Suprapubic skin (tissue), 4 donors: ENCODE data around the gene FAM98B.

Source experiments
- EP300 ChIP-seq: sonication (generic); formaldehyde crosslinking; IDR thresholded peaks from one replicate; pipeline ENCODE4 v1.6.1; 2017; ENCODE audit warnings: antibody characterized with exemption
- POLR2A ChIP-seq, 2 donors: fragments of 450-650 bp; IDR thresholded peaks; one replicate each; pipeline ENCODE4 v1.6.1; 2017; ENCODE audit warnings: antibody characterized with exemption in 2 of 2, mild to moderate bottlenecking in 2 of 2, moderate library complexity in 2 of 2
- POLR2AphosphoS5 ChIP-seq, 3 donors: sonication (generic); formaldehyde crosslinking; IDR thresholded peaks; one replicate each; pipeline ENCODE4 v1.6.1; 2017; ENCODE audit warnings: antibody characterized with exemption in 3 of 3
- TF ChIP-seq, protein P1 (sequence below), 2 donors: fragments of 200-600 bp in 1 of 2; fragments of 450-650 bp in 1 of 2; sonication (generic) in 1 of 2; IDR thresholded peaks; one replicate each; pipeline ENCODE4 v1.5.1; 2016 to 2019; ENCODE audit warnings: antibody characterized with exemption in 2 of 2, mild to moderate bottlenecking in 1 of 2, moderate library complexity in 1 of 2

- TF ChIP-seq, protein P1, sequence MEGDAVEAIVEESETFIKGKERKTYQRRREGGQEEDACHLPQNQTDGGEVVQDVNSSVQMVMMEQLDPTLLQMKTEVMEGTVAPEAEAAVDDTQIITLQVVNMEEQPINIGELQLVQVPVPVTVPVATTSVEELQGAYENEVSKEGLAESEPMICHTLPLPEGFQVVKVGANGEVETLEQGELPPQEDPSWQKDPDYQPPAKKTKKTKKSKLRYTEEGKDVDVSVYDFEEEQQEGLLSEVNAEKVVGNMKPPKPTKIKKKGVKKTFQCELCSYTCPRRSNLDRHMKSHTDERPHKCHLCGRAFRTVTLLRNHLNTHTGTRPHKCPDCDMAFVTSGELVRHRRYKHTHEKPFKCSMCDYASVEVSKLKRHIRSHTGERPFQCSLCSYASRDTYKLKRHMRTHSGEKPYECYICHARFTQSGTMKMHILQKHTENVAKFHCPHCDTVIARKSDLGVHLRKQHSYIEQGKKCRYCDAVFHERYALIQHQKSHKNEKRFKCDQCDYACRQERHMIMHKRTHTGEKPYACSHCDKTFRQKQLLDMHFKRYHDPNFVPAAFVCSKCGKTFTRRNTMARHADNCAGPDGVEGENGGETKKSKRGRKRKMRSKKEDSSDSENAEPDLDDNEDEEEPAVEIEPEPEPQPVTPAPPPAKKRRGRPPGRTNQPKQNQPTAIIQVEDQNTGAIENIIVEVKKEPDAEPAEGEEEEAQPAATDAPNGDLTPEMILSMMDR (IDR thresholded peaks at IDR 0.05): no peak
- TF ChIP-seq POLR2AphosphoS5 (IDR thresholded peaks at IDR 0.05) (no peak), EP300 (no peak), POLR2A (IDR thresholded peaks at IDR 0.05) (no peak)
These were observed 79.5 kb downstream of the FAM98B start for GRCh38 chr15:38533416-38533915.
